Activated T-cell treated with anti-CD3 and anti-CD28 coated beads, Interleukin-2, amount 50 U/mL, for 72 hours (primary cell): Measurements from ENCODE around the gene TVP23A. TPM values are rescaled to one million over a fixed set of nuclear protein-coding genes. Genes with fewer than 3 reads are reported as not detected.

Experiments
- ATAC-seq, 2 donors: fragments of 150-1000 bp; cut with Tn5 transposase; replicated peaks in 1 of 2; 2 replicates each; pipeline ENCODE4 v1.10.0; 2021; ENCODE audit warnings: moderate library complexity in 2 of 2, mild to moderate bottlenecking in 1 of 2
- DNase-seq, 2 donors: peaks; one replicate each; pipeline ENCODE4 v3.0.0; 2021 to 2022; ENCODE audit warnings: mixed read lengths in 1 of 2
- H3K27ac Mint-ChIP-seq: one replicate; pipeline ENCODE4 v1.8.0; 2022; ENCODE audit warnings: mild to moderate bottlenecking, moderate library complexity, mixed read lengths
- H3K27me3 Mint-ChIP-seq: one replicate; pipeline ENCODE4 v1.8.0; 2022; ENCODE audit warnings: low read depth, mixed read lengths
- H3K36me3 Mint-ChIP-seq, 2 donors: one replicate each; pipeline ENCODE4 v1.8.0; 2022; ENCODE audit warnings: mixed read lengths in 2 of 2, mild to moderate bottlenecking in 1 of 2; ENCODE audit not compliant: insufficient read depth in 2 of 2
- H3K4me1 Mint-ChIP-seq: one replicate; pipeline ENCODE4 v1.8.0; 2022; ENCODE audit warnings: low read depth, mixed read lengths
- H3K4me3 Mint-ChIP-seq, 2 donors: one replicate each; pipeline ENCODE4 v1.8.0; 2022; ENCODE audit warnings: mild to moderate bottlenecking in 2 of 2, mixed read lengths in 2 of 2, moderate library complexity in 2 of 2
- H3K9me3 Mint-ChIP-seq, 2 donors: one replicate each; pipeline ENCODE4 v1.8.0; 2022; ENCODE audit warnings: mixed read lengths in 2 of 2
- total RNA-seq, 2 donors: library from RNA; stranded (reverse); gene quantifications; one replicate each; pipeline ENCODE4 v1.2.3, GENCODE V29; 2022

The TVP23A gene
- total RNA-seq, 2 donors from 2014 or later: 0.60 TPM; not detected in 1

GRCh38 chr16:10850478-10850850 is 31.9 kb upstream of the TVP23A start:
- Mint-ChIP-seq H3K4me1 (peaks cover 13% of the 10 kb centered on the region), H3K9me3 (no peaks in the 10 kb centered on the region), H3K4me3 (no peak overlapping the region), H3K27me3 (peaks cover 26% of the 10 kb centered on the region), H3K27ac (no peak overlapping the region), H3K36me3 (no peaks in the 10 kb centered on the region)
- no peak for DNase-seq
- no peak for ATAC-seq

- H3K36me3 Mint-ChIP-seq: no peaks in the 10 kb centered on the region
- H3K27ac Mint-ChIP-seq: no peak overlapping the region
- H3K9me3 Mint-ChIP-seq: no peaks in the 10 kb centered on the region
- H3K4me1 Mint-ChIP-seq: peaks cover 13% of the 10 kb centered on the region
- peaks cover 26% of the 10 kb centered on the region for H3K27me3 Mint-ChIP-seq
- no peak for DNase-seq
- H3K4me3 Mint-ChIP-seq: no peak overlapping the region
- no peak for ATAC-seq
Measured at GRCh38 chr16:10849736-10850477, 31.3 kb upstream of the TVP23A start.

- H3K4me1 Mint-ChIP-seq: peaks cover 2% of the 10 kb centered on the region
- DNase-seq: no peak
- no peak for ATAC-seq
- H3K27ac Mint-ChIP-seq: no peak overlapping the region
- H3K36me3 Mint-ChIP-seq: no peaks in the 10 kb centered on the region
- H3K9me3 Mint-ChIP-seq: no peaks in the 10 kb centered on the region
- peaks cover 34% of the 10 kb centered on the region for H3K27me3 Mint-ChIP-seq
- H3K4me3 Mint-ChIP-seq: no peak overlapping the region
Measured at GRCh38 chr16:10847176-10847575, 28.6 kb upstream of the TVP23A start.

- ATAC-seq (no peak), DNase-seq (no peak)
- H3K4me1 Mint-ChIP-seq: no peaks in the 10 kb centered on the region
- H3K27ac Mint-ChIP-seq: no peak overlapping the region
- H3K27me3 Mint-ChIP-seq: peaks cover 36% of the 10 kb centered on the region
- H3K36me3 Mint-ChIP-seq: no peaks in the 10 kb centered on the region
- H3K9me3 Mint-ChIP-seq: no peaks in the 10 kb centered on the region
- H3K4me3 Mint-ChIP-seq: no peak overlapping the region
Measured at GRCh38 chr16:10846213-10846998, 27.8 kb upstream of the TVP23A start.

- DNase-seq (no peak), ATAC-seq (no peak)
- H3K4me3 Mint-ChIP-seq: no peak overlapping the region
- no peak overlapping the region for H3K27ac Mint-ChIP-seq
- H3K36me3 Mint-ChIP-seq: no peaks in the 10 kb centered on the region
- peaks cover 28% of the 10 kb centered on the region for H3K27me3 Mint-ChIP-seq
- H3K4me1 Mint-ChIP-seq: peaks cover 11% of the 10 kb centered on the region
- no peaks in the 10 kb centered on the region for H3K9me3 Mint-ChIP-seq
Measured at GRCh38 chr16:10840703-10841102, 22.1 kb upstream of the TVP23A start.

GRCh38 chr16:10839279-10839666 is 20.7 kb upstream of the TVP23A start:
- Mint-ChIP-seq H3K27ac (no peak overlapping the region), H3K4me3 (no peak overlapping the region), H3K27me3 (peaks cover 31% of the 10 kb centered on the region), H3K4me1 (peaks cover 16% of the 10 kb centered on the region), H3K36me3 (no peaks in the 10 kb centered on the region), H3K9me3 (no peaks in the 10 kb centered on the region)
- no peak for ATAC-seq
- no peak for DNase-seq

- H3K36me3 Mint-ChIP-seq: no peaks in the 10 kb centered on the region
- peaks cover 16% of the 10 kb centered on the region for H3K4me1 Mint-ChIP-seq
- DNase-seq (no peak), ATAC-seq (no peak)
- H3K27ac Mint-ChIP-seq: no peak overlapping the region
- peaks cover 29% of the 10 kb centered on the region for H3K27me3 Mint-ChIP-seq
- no peak overlapping the region for H3K4me3 Mint-ChIP-seq
- no peaks in the 10 kb centered on the region for H3K9me3 Mint-ChIP-seq
Measured at GRCh38 chr16:10838621-10839278, 20.2 kb upstream of the TVP23A start.

- no peaks in the 10 kb centered on the region for H3K36me3 Mint-ChIP-seq
- peak; percentile 23 to 39 for ATAC-seq
- H3K4me1 Mint-ChIP-seq: peaks cover 16% of the 10 kb centered on the region
- DNase-seq: no peak
- H3K4me3 Mint-ChIP-seq: no peak overlapping the region
- no peaks in the 10 kb centered on the region for H3K9me3 Mint-ChIP-seq
- H3K27ac Mint-ChIP-seq: no peak overlapping the region
- peaks cover 26% of the 10 kb centered on the region for H3K27me3 Mint-ChIP-seq
Measured at GRCh38 chr16:10836174-10836853, 17.7 kb upstream of the TVP23A start.

- H3K36me3 Mint-ChIP-seq: no peaks in the 10 kb centered on the region
- DNase-seq (peak; percentile 59 to 63), ATAC-seq (peak; percentile 81 to 90)
- H3K27me3 Mint-ChIP-seq: peaks cover 23% of the 10 kb centered on the region
- H3K4me1 Mint-ChIP-seq: peaks cover 16% of the 10 kb centered on the region
- H3K4me3 Mint-ChIP-seq: no peak overlapping the region
- no peaks in the 10 kb centered on the region for H3K9me3 Mint-ChIP-seq
- H3K27ac Mint-ChIP-seq: no peak overlapping the region
Measured at GRCh38 chr16:10835281-10835931, 16.8 kb upstream of the TVP23A start.

- Mint-ChIP-seq H3K9me3 (no peaks in the 10 kb centered on the region), H3K4me1 (peaks cover 16% of the 10 kb centered on the region), H3K27ac (no peak overlapping the region), H3K27me3 (peaks cover 28% of the 10 kb centered on the region), H3K36me3 (no peaks in the 10 kb centered on the region), H3K4me3 (no peak overlapping the region)
- ATAC-seq (no peak), DNase-seq (no peak)
Measured at GRCh38 chr16:10834766-10835165, 16.2 kb upstream of the TVP23A start.

GRCh38 chr16:10834130-10834529 is 15.5 kb upstream of the TVP23A start:
- Mint-ChIP-seq H3K9me3 (no peaks in the 10 kb centered on the region), H3K4me3 (no peak overlapping the region), H3K36me3 (no peaks in the 10 kb centered on the region), H3K4me1 (peaks cover 16% of the 10 kb centered on the region), H3K27me3 (peaks cover 30% of the 10 kb centered on the region), H3K27ac (no peak overlapping the region)
- DNase-seq (no peak), ATAC-seq (no peak)

GRCh38 chr16:10833271-10833670 is 14.7 kb upstream of the TVP23A start:
- peaks cover 37% of the 10 kb centered on the region for H3K27me3 Mint-ChIP-seq
- DNase-seq (no peak), ATAC-seq (no peak)
- no peak overlapping the region for H3K27ac Mint-ChIP-seq
- H3K4me3 Mint-ChIP-seq: no peak overlapping the region
- peaks cover 16% of the 10 kb centered on the region for H3K4me1 Mint-ChIP-seq
- no peaks in the 10 kb centered on the region for H3K9me3 Mint-ChIP-seq
- no peaks in the 10 kb centered on the region for H3K36me3 Mint-ChIP-seq
